H54 (cell line): Measurements from ENCODE around the gene TMTC1.

ENCODE experiments used
- DNase-seq: peaks from one replicate; pipeline ENCODE4 v3.0.0; 2011; ENCODE audit warnings: low spot score, mixed read lengths; ENCODE audit not compliant: insufficient read length
- FAIRE-seq: peaks from 3 replicates; lab custom pipeline; 2011; peaks lifted over from hg19 to GRCh38; lab: Jason Lieb, UNC
- POLR2A ChIP-seq: IDR thresholded peaks from 2 replicates; pipeline ENCODE4 v1.6.1; 2011; ENCODE audit warnings: low read depth, mild to moderate bottlenecking, low read length

The TMTC1 gene

GRCh38 chr12:29794862-29795261 is 11.1 kb upstream of the TMTC1 start:
- FAIRE-seq, result no peak
- no peak for DNase-seq
- no peak for TF ChIP-seq POLR2A

- TF ChIP-seq POLR2A, result no peak
Observed at GRCh38 chr12:29792853-29793252, 9.1 kb upstream of the TMTC1 start.

GRCh38 chr12:29792132-29792531 is 8.4 kb upstream of the TMTC1 start:
- no peak for TF ChIP-seq POLR2A
- FAIRE-seq, result no peak
- DNase-seq, result no peak

More at GRCh38 chr12:29792853-29793252, 9.1 kb upstream of the TMTC1 start:
- DNase-seq (no peak), FAIRE-seq (no peak)

- DNase-seq (peak; percentile 18), FAIRE-seq (no peak)
- no peak for TF ChIP-seq POLR2A
Observed at GRCh38 chr12:29782871-29783772, 620 bp downstream of the TMTC1 start.

- no peak for TF ChIP-seq POLR2A
- FAIRE-seq, result peak; percentile 62
- no peak for DNase-seq
Observed at GRCh38 chr12:29782285-29782870, 1.4 kb downstream of the TMTC1 start.

- DNase-seq (no peak), FAIRE-seq (peak; percentile 33)
- no peak for TF ChIP-seq POLR2A
Observed at GRCh38 chr12:29781705-29782266, 2.0 kb downstream of the TMTC1 start.

GRCh38 chr12:29781188-29781587 is 2.6 kb downstream of the TMTC1 start:
- DNase-seq, result no peak
- FAIRE-seq, result no peak
- no peak for TF ChIP-seq POLR2A

- no peak for FAIRE-seq
- no peak for DNase-seq
- TF ChIP-seq POLR2A, result no peak
Observed at GRCh38 chr12:29780084-29780483, 3.7 kb downstream of the TMTC1 start.

GRCh38 chr12:29778531-29778930 is 5.2 kb downstream of the TMTC1 start:
- DNase-seq (no peak), FAIRE-seq (no peak)
- TF ChIP-seq POLR2A, result no peak

- no peak for FAIRE-seq
- no peak for DNase-seq
- no peak for TF ChIP-seq POLR2A
Observed at GRCh38 chr12:29773076-29773475, 10.7 kb downstream of the TMTC1 start.

GRCh38 chr12:29771786-29772185 is 12.0 kb downstream of the TMTC1 start:
- FAIRE-seq (no peak), DNase-seq (no peak)
- no peak for TF ChIP-seq POLR2A

GRCh38 chr12:29771165-29771564 is 12.6 kb downstream of the TMTC1 start:
- FAIRE-seq (no peak), DNase-seq (no peak)
- TF ChIP-seq POLR2A, result no peak

- TF ChIP-seq POLR2A, result no peak
- peak; percentile 60 for FAIRE-seq
- DNase-seq, result no peak
Observed at GRCh38 chr12:29769162-29769858, 14.4 kb downstream of the TMTC1 start.

GRCh38 chr12:29768372-29768771 is 15.4 kb downstream of the TMTC1 start:
- no peak for TF ChIP-seq POLR2A
- DNase-seq (no peak), FAIRE-seq (no peak)
